HEK293 (cell line): ENCODE results near the gene KAT2B.

Experiments used
- GFI1B ChIP-seq: fragments of 450-650 bp; formaldehyde crosslinking; IDR thresholded peaks from 2 replicates; pipeline ENCODE4 v1.5.1; 2016; ENCODE audit warnings: missing biosample characterization, missing genetic modification characterization
- KLF9 ChIP-seq: fragments of 450-650 bp; formaldehyde crosslinking; IDR thresholded peaks from 2 replicates; pipeline ENCODE4 v1.5.1; 2016; ENCODE audit warnings: missing biosample characterization, missing genetic modification characterization, low read depth
- MEIS1 ChIP-seq: sonication (generic); formaldehyde crosslinking; IDR thresholded peaks from 2 replicates; pipeline ENCODE4 v1.8.1; 2022; ENCODE audit warnings: missing genetic modification reagents, mild to moderate bottlenecking, borderline replicate concordance
- REPIN1 ChIP-seq: fragments of 450-650 bp; formaldehyde crosslinking; IDR thresholded peaks from 2 replicates; pipeline ENCODE4 v1.5.1; 2017; ENCODE audit warnings: missing biosample characterization, missing genetic modification characterization, low read depth
- YY1 ChIP-seq: fragments of 450-650 bp; formaldehyde crosslinking; IDR thresholded peaks from 2 replicates; pipeline ENCODE4 v1.5.1; 2018; ENCODE audit warnings: missing biosample characterization, missing genetic modification characterization
- ZBTB7A ChIP-seq: fragments of 450-650 bp; formaldehyde crosslinking; IDR thresholded peaks from 2 replicates; pipeline ENCODE4 v1.5.1; 2016; ENCODE audit warnings: low read depth, missing biosample characterization, missing genetic modification characterization
- ZNF112 ChIP-seq: fragments of 450-650 bp; formaldehyde crosslinking; IDR thresholded peaks from 2 replicates; pipeline ENCODE4 v1.5.0; 2017; ENCODE audit warnings: missing biosample characterization, missing genetic modification characterization
- ZNF239 ChIP-seq: fragments of 450-650 bp; formaldehyde crosslinking; IDR thresholded peaks from 2 replicates; pipeline ENCODE4 v1.5.1; 2016; ENCODE audit warnings: missing biosample characterization, missing genetic modification characterization
- ZNF548 ChIP-seq: fragments of 450-650 bp; formaldehyde crosslinking; IDR thresholded peaks from 2 replicates; pipeline ENCODE4 v1.5.1; 2016; ENCODE audit warnings: missing biosample characterization, missing genetic modification characterization
- TF ChIP-seq, protein P1 (sequence below): fragments of 450-650 bp; formaldehyde crosslinking; IDR thresholded peaks from 2 replicates; pipeline ENCODE4 v1.5.1; 2016; ENCODE audit warnings: missing biosample characterization, missing genetic modification characterization
- TF ChIP-seq, protein P2 (sequence below): fragments of 450-650 bp; formaldehyde crosslinking; IDR thresholded peaks from 2 replicates; pipeline ENCODE4 v1.5.1; 2016; ENCODE audit warnings: missing biosample characterization, missing genetic modification characterization
- TF ChIP-seq, protein P3 (sequence below): sonication (generic); formaldehyde crosslinking; IDR thresholded peaks from 2 replicates; pipeline ENCODE4 v1.8.1; 2022; ENCODE audit warnings: mild to moderate bottlenecking, moderate library complexity, missing genetic modification reagents
- TF ChIP-seq, protein P4 (sequence below): fragments of 450-650 bp; formaldehyde crosslinking; IDR thresholded peaks from 2 replicates; pipeline ENCODE4 v1.5.1; 2016; ENCODE audit warnings: missing biosample characterization, missing genetic modification characterization, low read depth
- TF ChIP-seq, protein P5 (sequence below): fragments of 450-650 bp; formaldehyde crosslinking; IDR thresholded peaks from 2 replicates; pipeline ENCODE4 v1.5.1; 2016; ENCODE audit warnings: missing biosample characterization, missing genetic modification characterization

DNA sequence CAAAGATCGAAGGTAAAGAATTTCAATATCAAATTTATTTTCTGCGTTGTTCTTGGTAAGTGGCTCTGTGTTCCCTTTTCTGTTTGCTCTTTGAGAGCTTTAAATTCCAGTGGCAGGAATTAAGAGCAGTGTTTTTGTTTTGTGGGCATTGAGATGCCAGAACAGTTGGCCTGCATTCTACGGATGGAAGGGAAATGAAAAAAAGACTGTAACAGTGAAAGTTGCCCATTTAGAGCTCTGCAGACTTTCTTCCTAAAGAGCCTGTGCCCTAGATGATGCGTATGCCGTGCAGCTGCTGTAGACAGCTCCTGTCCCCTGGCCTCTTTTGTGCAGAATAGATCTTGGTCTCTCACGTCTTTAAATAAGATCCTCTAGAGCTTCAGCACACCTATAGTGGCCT is 58.8 kb downstream of the KAT2B start:
- TF ChIP-seq MEIS1 (CRISPR knock-in tag) (no peak), KLF9 (no peak), ZBTB7A (tag by site-specific recombination) (no peak), ZNF112 (tag by site-specific recombination) (no peak), GFI1B (no peak), REPIN1 (tag by site-specific recombination) (no peak), YY1 (tag by site-specific recombination) (no peak), ZNF548 (tag by site-specific recombination) (no peak), ZNF239 (tag by site-specific recombination) (no peak)
- TF ChIP-seq, protein P1, sequence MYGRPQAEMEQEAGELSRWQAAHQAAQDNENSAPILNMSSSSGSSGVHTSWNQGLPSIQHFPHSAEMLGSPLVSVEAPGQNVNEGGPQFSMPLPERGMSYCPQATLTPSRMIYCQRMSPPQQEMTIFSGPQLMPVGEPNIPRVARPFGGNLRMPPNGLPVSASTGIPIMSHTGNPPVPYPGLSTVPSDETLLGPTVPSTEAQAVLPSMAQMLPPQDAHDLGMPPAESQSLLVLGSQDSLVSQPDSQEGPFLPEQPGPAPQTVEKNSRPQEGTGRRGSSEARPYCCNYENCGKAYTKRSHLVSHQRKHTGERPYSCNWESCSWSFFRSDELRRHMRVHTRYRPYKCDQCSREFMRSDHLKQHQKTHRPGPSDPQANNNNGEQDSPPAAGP (tag by site-specific recombination) = no peak
- TF ChIP-seq, protein P2, sequence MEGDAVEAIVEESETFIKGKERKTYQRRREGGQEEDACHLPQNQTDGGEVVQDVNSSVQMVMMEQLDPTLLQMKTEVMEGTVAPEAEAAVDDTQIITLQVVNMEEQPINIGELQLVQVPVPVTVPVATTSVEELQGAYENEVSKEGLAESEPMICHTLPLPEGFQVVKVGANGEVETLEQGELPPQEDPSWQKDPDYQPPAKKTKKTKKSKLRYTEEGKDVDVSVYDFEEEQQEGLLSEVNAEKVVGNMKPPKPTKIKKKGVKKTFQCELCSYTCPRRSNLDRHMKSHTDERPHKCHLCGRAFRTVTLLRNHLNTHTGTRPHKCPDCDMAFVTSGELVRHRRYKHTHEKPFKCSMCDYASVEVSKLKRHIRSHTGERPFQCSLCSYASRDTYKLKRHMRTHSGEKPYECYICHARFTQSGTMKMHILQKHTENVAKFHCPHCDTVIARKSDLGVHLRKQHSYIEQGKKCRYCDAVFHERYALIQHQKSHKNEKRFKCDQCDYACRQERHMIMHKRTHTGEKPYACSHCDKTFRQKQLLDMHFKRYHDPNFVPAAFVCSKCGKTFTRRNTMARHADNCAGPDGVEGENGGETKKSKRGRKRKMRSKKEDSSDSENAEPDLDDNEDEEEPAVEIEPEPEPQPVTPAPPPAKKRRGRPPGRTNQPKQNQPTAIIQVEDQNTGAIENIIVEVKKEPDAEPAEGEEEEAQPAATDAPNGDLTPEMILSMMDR (tag by site-specific recombination) = no peak
- TF ChIP-seq, protein P3, sequence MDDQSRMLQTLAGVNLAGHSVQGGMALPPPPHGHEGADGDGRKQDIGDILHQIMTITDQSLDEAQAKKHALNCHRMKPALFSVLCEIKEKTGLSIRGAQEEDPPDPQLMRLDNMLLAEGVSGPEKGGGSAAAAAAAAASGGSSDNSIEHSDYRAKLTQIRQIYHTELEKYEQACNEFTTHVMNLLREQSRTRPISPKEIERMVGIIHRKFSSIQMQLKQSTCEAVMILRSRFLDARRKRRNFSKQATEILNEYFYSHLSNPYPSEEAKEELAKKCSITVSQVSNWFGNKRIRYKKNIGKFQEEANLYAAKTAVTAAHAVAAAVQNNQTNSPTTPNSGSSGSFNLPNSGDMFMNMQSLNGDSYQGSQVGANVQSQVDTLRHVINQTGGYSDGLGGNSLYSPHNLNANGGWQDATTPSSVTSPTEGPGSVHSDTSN (CRISPR knock-in tag) = no peak
- TF ChIP-seq, protein P4, sequence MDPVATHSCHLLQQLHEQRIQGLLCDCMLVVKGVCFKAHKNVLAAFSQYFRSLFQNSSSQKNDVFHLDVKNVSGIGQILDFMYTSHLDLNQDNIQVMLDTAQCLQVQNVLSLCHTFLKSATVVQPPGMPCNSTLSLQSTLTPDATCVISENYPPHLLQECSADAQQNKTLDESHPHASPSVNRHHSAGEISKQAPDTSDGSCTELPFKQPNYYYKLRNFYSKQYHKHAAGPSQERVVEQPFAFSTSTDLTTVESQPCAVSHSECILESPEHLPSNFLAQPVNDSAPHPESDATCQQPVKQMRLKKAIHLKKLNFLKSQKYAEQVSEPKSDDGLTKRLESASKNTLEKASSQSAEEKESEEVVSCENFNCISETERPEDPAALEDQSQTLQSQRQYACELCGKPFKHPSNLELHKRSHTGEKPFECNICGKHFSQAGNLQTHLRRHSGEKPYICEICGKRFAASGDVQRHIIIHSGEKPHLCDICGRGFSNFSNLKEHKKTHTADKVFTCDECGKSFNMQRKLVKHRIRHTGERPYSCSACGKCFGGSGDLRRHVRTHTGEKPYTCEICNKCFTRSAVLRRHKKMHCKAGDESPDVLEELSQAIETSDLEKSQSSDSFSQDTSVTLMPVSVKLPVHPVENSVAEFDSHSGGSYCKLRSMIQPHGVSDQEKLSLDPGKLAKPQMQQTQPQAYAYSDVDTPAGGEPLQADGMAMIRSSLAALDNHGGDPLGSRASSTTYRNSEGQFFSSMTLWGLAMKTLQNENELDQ = no peak
- TF ChIP-seq, protein P5, sequence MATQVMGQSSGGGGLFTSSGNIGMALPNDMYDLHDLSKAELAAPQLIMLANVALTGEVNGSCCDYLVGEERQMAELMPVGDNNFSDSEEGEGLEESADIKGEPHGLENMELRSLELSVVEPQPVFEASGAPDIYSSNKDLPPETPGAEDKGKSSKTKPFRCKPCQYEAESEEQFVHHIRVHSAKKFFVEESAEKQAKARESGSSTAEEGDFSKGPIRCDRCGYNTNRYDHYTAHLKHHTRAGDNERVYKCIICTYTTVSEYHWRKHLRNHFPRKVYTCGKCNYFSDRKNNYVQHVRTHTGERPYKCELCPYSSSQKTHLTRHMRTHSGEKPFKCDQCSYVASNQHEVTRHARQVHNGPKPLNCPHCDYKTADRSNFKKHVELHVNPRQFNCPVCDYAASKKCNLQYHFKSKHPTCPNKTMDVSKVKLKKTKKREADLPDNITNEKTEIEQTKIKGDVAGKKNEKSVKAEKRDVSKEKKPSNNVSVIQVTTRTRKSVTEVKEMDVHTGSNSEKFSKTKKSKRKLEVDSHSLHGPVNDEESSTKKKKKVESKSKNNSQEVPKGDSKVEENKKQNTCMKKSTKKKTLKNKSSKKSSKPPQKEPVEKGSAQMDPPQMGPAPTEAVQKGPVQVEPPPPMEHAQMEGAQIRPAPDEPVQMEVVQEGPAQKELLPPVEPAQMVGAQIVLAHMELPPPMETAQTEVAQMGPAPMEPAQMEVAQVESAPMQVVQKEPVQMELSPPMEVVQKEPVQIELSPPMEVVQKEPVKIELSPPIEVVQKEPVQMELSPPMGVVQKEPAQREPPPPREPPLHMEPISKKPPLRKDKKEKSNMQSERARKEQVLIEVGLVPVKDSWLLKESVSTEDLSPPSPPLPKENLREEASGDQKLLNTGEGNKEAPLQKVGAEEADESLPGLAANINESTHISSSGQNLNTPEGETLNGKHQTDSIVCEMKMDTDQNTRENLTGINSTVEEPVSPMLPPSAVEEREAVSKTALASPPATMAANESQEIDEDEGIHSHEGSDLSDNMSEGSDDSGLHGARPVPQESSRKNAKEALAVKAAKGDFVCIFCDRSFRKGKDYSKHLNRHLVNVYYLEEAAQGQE (tag by site-specific recombination) = no peak
